Measurements from ENCODE around the gene SUN2.

Gene SUN2

DNA sequence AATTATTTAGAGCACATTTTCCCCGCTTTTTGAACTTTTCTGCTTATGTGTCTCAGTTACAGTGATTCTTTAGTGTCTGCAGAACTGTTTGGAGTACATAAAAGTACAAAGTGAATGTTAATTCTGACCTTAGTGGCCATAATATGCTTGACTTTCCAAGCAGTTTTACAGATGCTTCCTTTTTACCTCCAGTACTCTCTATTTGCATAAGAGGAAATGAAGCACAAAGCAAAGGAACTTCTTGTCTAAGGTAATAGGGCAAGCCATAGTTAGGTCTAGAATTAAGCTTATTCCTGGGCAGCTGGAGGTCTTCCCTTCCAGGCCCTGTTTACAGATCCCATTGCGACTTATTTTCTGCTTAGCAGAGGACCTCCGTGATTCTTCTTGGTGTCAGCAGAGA lies 46.5 kb downstream of the SUN2 start:
- Histone ChIP-seq H3K79me2 (ENCODE audit: low read length) (peaks cover 86% of the 10 kb centered on the region), H3K4me3 (ENCODE audit: low read length) (peak overlapping the region; percentile 6; the same call in 1 of the 2 replicates), H3K27me3 (replicated peaks; ENCODE audit: insufficient read depth, low read length) (no peaks in the 10 kb centered on the region), H3K27ac (ENCODE audit: low read length) (peak overlapping the region; percentile 48; the same call in 1 of the 2 replicates), H2AFZ (ENCODE audit: low read length) (no peak overlapping the region), H4K20me1 (ENCODE audit: insufficient read depth, low read length) (peaks cover 50% of the 10 kb centered on the region), H3K4me1 (ENCODE audit: low read length) (peaks cover 31% of the 10 kb centered on the region), H3K9me2 (replicated peaks; ENCODE audit: insufficient read depth, low read length) (no peaks in the 10 kb centered on the region), H3K9ac (ENCODE audit: low read length) (peak overlapping the region; percentile 3; the same call in 1 of the 2 replicates), H3K9me3 (replicated peaks; ENCODE audit: insufficient read depth, low read length) (no peaks in the 10 kb centered on the region), H3K36me3 (replicated peaks; ENCODE audit: insufficient read depth, low read length) (peaks cover 4% of the 10 kb centered on the region; the same call in 1 of the 2 replicates), H3K4me2 (ENCODE audit: low read depth, low read length) (peak overlapping the region; percentile 71), H3F3A (ENCODE audit: insufficient read depth, low read length) (peaks cover 25% of the 10 kb centered on the region)
- TF ChIP-seq, protein P1, sequence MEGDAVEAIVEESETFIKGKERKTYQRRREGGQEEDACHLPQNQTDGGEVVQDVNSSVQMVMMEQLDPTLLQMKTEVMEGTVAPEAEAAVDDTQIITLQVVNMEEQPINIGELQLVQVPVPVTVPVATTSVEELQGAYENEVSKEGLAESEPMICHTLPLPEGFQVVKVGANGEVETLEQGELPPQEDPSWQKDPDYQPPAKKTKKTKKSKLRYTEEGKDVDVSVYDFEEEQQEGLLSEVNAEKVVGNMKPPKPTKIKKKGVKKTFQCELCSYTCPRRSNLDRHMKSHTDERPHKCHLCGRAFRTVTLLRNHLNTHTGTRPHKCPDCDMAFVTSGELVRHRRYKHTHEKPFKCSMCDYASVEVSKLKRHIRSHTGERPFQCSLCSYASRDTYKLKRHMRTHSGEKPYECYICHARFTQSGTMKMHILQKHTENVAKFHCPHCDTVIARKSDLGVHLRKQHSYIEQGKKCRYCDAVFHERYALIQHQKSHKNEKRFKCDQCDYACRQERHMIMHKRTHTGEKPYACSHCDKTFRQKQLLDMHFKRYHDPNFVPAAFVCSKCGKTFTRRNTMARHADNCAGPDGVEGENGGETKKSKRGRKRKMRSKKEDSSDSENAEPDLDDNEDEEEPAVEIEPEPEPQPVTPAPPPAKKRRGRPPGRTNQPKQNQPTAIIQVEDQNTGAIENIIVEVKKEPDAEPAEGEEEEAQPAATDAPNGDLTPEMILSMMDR (IDR thresholded peaks at IDR 0.05; ENCODE audit: low read length): no peak
- TF ChIP-seq EZH2phosphoT487 (IDR thresholded peaks at IDR 0.05; ENCODE audit: low read length): no peak
- no peak for TF ChIP-seq EZH2 (optimal IDR thresholded peaks at IDR 0.05; ENCODE audit: low read depth, low read length)
- DNase-seq: peak; percentile 63

DNA sequence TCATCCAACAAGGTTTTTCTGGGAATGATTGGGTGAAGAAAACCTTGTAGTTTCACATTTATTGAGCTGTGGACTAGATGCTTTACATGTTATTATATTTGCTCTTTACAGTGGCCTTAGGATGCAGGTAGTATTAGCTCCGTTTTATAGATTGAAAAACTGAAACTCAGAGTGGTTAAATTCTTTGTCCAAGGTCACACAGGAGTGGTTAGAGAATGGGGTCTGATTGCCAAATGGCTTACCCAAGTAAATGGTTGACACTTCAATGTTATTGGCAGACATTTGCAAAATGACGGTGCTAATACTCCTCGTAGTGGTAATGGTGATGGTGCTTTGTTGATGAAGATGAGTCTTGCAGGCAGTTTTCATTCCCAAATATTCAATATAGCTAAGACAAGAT lies 47.8 kb downstream of the SUN2 start:
- H3K4me1 ChIP-seq (ENCODE audit: low read length): peaks cover 34% of the 10 kb centered on the region
- H2AFZ ChIP-seq (ENCODE audit: low read length): no peak overlapping the region
- TF ChIP-seq, protein P1 (IDR thresholded peaks at IDR 0.05; ENCODE audit: low read length): no peak
- peaks cover 40% of the 10 kb centered on the region for H4K20me1 ChIP-seq (ENCODE audit: insufficient read depth, low read length)
- H3F3A ChIP-seq (ENCODE audit: insufficient read depth, low read length): peaks cover 30% of the 10 kb centered on the region
- DNase-seq: no peak
- no peaks in the 10 kb centered on the region for H3K27me3 ChIP-seq (replicated peaks; ENCODE audit: insufficient read depth, low read length)
- H3K36me3 ChIP-seq (replicated peaks; ENCODE audit: insufficient read depth, low read length): peaks cover 4% of the 10 kb centered on the region; the same call in 1 of the 2 replicates
- H3K4me3 ChIP-seq (ENCODE audit: low read length): peak overlapping the region; percentile 80
- peak overlapping the region; percentile 48; the same call in 1 of the 2 replicates for H3K27ac ChIP-seq (ENCODE audit: low read length)
- H3K79me2 ChIP-seq (ENCODE audit: low read length): peaks cover 72% of the 10 kb centered on the region
- peak overlapping the region; percentile 71 for H3K4me2 ChIP-seq (ENCODE audit: low read depth, low read length)
- no peak overlapping the region for H3K9ac ChIP-seq (ENCODE audit: low read length)
- no peaks in the 10 kb centered on the region for H3K9me2 ChIP-seq (replicated peaks; ENCODE audit: insufficient read depth, low read length)
- no peaks in the 10 kb centered on the region for H3K9me3 ChIP-seq (replicated peaks; ENCODE audit: insufficient read depth, low read length)

DNA sequence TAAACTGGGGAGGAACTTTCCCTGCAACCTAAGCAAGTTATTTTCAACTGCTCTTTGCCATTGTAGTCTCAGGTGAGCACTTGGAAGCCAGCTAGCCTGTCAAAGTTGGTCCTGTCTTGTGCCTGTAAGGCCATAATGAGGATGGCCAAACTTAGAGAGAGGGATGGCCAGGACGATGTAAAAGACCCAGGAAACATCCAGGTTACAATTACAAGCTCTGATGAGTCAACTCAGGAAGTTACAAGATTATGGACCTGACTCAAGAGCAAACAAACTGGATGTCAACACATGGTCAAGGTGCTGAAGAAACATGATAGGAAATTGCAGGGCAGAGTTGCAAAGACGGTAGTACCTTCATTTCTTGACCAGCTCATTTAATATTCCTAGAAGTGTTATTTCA lies 48.5 kb downstream of the SUN2 start:
- Histone ChIP-seq H3K36me3 (replicated peaks; ENCODE audit: insufficient read depth, low read length) (peaks cover 4% of the 10 kb centered on the region; the same call in 1 of the 2 replicates), H3K9me2 (replicated peaks; ENCODE audit: insufficient read depth, low read length) (no peaks in the 10 kb centered on the region), H3K9me3 (replicated peaks; ENCODE audit: insufficient read depth, low read length) (no peaks in the 10 kb centered on the region), H3K4me3 (ENCODE audit: low read length) (peak overlapping the region; percentile 80), H3K27me3 (replicated peaks; ENCODE audit: insufficient read depth, low read length) (no peaks in the 10 kb centered on the region), H3K27ac (ENCODE audit: low read length) (peak overlapping the region; percentile 95; the same call in 1 of the 2 replicates), H3F3A (ENCODE audit: insufficient read depth, low read length) (peaks cover 30% of the 10 kb centered on the region), H3K4me2 (ENCODE audit: low read depth, low read length) (peak overlapping the region; percentile 71), H3K4me1 (ENCODE audit: low read length) (peaks cover 34% of the 10 kb centered on the region), H3K9ac (ENCODE audit: low read length) (peak overlapping the region; percentile 92; the same call in 1 of the 2 replicates), H4K20me1 (ENCODE audit: insufficient read depth, low read length) (peaks cover 34% of the 10 kb centered on the region), H2AFZ (ENCODE audit: low read length) (no peak overlapping the region), H3K79me2 (ENCODE audit: low read length) (peaks cover 66% of the 10 kb centered on the region)
- no peak for DNase-seq
- TF ChIP-seq EZH2phosphoT487 (IDR thresholded peaks at IDR 0.05; ENCODE audit: low read length) (no peak), EZH2 (optimal IDR thresholded peaks at IDR 0.05; ENCODE audit: low read depth, low read length) (no peak)
- TF ChIP-seq, protein P1 (IDR thresholded peaks at IDR 0.05; ENCODE audit: low read length): no peak

Measured in MM.1S (cell line).